ENCODE data around the gene RREB1. TPM values are rescaled to one million over a fixed set of nuclear protein-coding genes. Genes with fewer than 3 reads are reported as not detected.
A peak's percentile ranks its signal among the peaks of the same experiment; 100 is the strongest.

Gene RREB1
- total RNA-seq, 1 donor from 2014 or later = 43.9 TPM

DNA sequence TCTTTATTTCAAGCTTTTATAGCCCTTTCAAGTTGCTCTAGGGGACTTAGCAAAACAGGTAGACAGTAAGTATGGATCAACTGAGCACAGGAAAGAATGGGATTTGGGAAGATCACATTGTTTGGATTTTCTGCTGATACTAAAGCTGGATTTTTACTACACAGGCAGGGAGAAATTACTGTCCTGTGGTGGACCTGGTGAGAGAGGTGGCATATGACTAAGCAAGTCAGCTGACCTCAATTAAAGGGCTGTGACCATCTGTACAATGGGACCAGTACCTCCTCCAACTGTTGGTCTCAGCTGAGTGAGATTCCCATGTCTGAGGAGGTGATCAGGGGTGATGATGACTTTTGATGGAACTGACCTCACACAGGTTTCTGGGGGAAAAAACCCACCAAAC is 28.0 kb downstream of the RREB1 start:
- peaks cover 48% of the 10 kb centered on the region for H3K4me1 Mint-ChIP-seq (ENCODE audit: unreplicated experiment)

DNA sequence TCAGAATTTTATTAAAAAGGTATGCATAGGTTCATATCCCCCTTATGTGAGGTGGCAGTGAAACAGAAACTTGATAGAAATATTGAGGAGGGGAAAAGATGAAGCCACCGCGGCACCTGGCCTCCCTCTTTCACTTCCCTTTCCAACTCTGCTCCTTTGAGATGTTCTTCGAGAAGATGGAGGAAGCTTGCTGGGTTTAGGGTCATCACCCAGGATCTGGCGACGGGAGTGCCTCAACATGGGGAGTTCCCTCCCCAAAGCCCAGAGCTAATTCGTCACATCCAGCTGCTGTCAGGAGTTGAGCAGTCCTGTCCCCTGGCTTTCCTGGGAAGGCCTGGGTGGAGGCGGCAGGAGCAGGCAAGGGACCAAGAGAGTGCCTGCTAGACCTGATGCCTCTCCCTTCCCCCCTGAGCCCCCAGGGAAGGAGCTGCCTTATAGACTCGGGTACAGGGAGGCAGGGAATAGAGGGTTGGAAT is 29.1 kb downstream of the RREB1 start:
- no peaks in the 10 kb centered on the region for H3K9me3 Mint-ChIP-seq
- no peaks in the 10 kb centered on the region for H3K36me3 Mint-ChIP-seq
- peak overlapping the region; percentile 65 for H3K4me3 Mint-ChIP-seq
- H3K27me3 Mint-ChIP-seq = no peaks in the 10 kb centered on the region
- peaks cover 48% of the 10 kb centered on the region for H3K4me1 Mint-ChIP-seq (ENCODE audit: unreplicated experiment)
- DNase-seq (ENCODE audit: extremely low spot score, unreplicated experiment) = no peak
- H3K27ac Mint-ChIP-seq = peak overlapping the region; percentile 89
- TF ChIP-seq, protein P1, sequence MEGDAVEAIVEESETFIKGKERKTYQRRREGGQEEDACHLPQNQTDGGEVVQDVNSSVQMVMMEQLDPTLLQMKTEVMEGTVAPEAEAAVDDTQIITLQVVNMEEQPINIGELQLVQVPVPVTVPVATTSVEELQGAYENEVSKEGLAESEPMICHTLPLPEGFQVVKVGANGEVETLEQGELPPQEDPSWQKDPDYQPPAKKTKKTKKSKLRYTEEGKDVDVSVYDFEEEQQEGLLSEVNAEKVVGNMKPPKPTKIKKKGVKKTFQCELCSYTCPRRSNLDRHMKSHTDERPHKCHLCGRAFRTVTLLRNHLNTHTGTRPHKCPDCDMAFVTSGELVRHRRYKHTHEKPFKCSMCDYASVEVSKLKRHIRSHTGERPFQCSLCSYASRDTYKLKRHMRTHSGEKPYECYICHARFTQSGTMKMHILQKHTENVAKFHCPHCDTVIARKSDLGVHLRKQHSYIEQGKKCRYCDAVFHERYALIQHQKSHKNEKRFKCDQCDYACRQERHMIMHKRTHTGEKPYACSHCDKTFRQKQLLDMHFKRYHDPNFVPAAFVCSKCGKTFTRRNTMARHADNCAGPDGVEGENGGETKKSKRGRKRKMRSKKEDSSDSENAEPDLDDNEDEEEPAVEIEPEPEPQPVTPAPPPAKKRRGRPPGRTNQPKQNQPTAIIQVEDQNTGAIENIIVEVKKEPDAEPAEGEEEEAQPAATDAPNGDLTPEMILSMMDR (conservative IDR thresholded peaks at IDR 0.05) = no peak

More for the DNA sequence above, 28.0 kb downstream of the RREB1 start:
- Mint-ChIP-seq H3K4me3 (no peak overlapping the region), H3K36me3 (no peaks in the 10 kb centered on the region), H3K27ac (peak overlapping the region; percentile 52), H3K27me3 (no peaks in the 10 kb centered on the region), H3K9me3 (no peaks in the 10 kb centered on the region)
- no peak for DNase-seq (ENCODE audit: extremely low spot score, unreplicated experiment)
- TF ChIP-seq, protein P1 (conservative IDR thresholded peaks at IDR 0.05) = no peak

DNA sequence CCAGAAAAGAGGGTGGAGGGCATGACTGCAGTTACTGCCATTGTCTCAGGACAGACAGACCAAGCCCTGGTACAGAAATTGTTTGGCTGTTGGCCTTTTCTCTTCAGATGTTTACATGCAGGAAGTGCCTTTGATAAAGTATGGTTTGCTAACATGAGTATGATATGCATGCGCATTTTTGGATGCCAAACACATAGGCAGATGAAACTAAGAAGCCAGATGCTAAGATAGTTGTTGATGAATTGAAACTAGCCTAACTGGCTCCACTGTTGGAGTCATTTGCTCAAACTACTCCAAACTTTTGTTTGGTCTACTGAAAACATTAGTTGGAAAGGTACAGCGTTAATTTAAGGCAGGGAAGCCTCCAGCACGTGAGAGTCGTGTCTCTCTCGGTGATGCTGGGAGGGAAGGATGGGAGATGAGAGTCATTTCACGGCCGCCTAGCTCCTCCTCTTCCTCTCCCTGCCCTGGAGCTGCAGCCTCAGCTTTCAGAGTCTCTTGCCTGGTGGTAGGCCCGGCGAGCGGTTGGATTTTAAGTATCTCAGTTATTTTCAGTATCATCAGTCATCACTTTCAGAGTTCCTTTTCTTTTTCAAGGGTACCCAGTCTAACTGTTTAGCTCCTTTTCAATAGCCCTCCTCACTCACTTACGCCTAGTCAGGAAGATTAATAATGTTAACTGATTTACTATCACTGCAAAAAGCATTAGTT is 29.7 kb downstream of the RREB1 start:
- H3K4me3 Mint-ChIP-seq = peak overlapping the region; percentile 65
- peak overlapping the region; percentile 89 for H3K27ac Mint-ChIP-seq
- no peaks in the 10 kb centered on the region for H3K9me3 Mint-ChIP-seq
- H3K36me3 Mint-ChIP-seq = no peaks in the 10 kb centered on the region
- peaks cover 48% of the 10 kb centered on the region for H3K4me1 Mint-ChIP-seq (ENCODE audit: unreplicated experiment)
- TF ChIP-seq, protein P1 (conservative IDR thresholded peaks at IDR 0.05) = no peak
- no peak for DNase-seq (ENCODE audit: extremely low spot score, unreplicated experiment)
- no peaks in the 10 kb centered on the region for H3K27me3 Mint-ChIP-seq

DNA sequence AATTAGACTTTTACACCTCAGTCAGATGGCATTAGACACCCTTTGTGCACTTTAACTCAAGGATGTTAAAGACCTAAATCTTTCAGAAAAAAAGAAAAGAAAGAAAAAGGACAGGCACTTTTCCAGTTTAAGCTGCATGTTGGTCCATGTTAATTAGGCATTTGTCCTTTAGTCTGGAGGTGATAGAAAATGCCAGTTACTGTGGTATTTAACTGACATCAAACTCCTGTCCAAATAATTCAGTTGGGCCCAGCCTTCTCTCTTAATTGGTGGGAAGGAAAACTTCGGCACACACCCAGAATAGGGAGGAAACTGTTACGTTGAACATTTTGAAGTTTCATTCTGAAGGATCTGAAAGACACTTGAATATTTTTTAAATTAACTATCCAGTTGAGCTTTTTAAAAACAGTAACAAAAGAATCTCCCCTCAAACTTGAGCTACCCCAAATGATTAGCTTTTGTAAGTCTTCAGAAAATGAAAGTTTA is 30.3 kb downstream of the RREB1 start:
- Mint-ChIP-seq H3K4me1 (ENCODE audit: unreplicated experiment) (peaks cover 53% of the 10 kb centered on the region), H3K9me3 (no peaks in the 10 kb centered on the region), H3K36me3 (no peaks in the 10 kb centered on the region), H3K27ac (peak overlapping the region; percentile 89), H3K27me3 (no peaks in the 10 kb centered on the region), H3K4me3 (peak overlapping the region; percentile 65)
- DNase-seq (ENCODE audit: extremely low spot score, unreplicated experiment) = no peak
- TF ChIP-seq, protein P1 (conservative IDR thresholded peaks at IDR 0.05) = no peak

DNA sequence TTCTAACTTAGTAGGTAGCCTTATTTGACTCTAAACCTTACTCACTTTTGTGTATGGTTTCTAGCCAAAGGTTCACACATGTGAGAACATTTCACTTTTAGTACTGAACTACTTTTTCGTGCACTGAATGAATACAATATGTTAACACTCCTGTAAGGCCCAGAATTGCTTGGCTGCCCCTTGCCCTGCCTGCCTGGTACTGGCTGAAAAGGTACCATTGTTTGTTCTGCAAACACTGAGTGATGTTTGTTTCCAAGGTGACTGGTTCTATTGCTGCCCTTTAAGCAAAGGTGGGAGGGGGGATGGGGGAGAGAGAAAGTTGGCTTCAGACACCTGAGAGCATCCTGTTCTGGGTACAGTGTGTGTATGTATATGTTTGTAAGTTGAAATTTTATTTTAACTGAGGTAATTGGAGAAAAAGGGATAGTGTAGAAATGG is 31.2 kb downstream of the RREB1 start:
- TF ChIP-seq, protein P1 (conservative IDR thresholded peaks at IDR 0.05) = no peak
- Mint-ChIP-seq H3K4me1 (ENCODE audit: unreplicated experiment) (peaks cover 57% of the 10 kb centered on the region), H3K36me3 (no peaks in the 10 kb centered on the region), H3K4me3 (peak overlapping the region; percentile 62), H3K9me3 (no peaks in the 10 kb centered on the region), H3K27ac (peak overlapping the region; percentile 89), H3K27me3 (no peaks in the 10 kb centered on the region)
- DNase-seq (ENCODE audit: extremely low spot score, unreplicated experiment) = no peak
